Nephron (organoid): ENCODE measurements around the gene ADCY10.

Experiments used
- H3K27ac Mint-ChIP-seq, 3 experiments: 2 replicates each; pipeline ENCODE4 v1.8.0; 2020; ENCODE audit warnings: mixed read lengths in 3 of 3, mild to moderate bottlenecking in 2 of 3, moderate library complexity in 1 of 3
- H3K27me3 Mint-ChIP-seq: 2 replicates; pipeline ENCODE4 v1.8.0; 2021; ENCODE audit warnings: low read depth, mild to moderate bottlenecking, moderate library complexity, mixed read lengths
- H3K36me3 Mint-ChIP-seq: 2 replicates; pipeline ENCODE4 v1.8.0; 2020; ENCODE audit warnings: low read depth, mixed read lengths
- H3K4me1 Mint-ChIP-seq: 2 replicates; pipeline ENCODE4 v1.8.0; 2020; ENCODE audit warnings: mixed read lengths
- H3K4me3 Mint-ChIP-seq, 3 experiments: 2 replicates each; pipeline ENCODE4 v1.8.0; 2020; ENCODE audit warnings: mild to moderate bottlenecking in 3 of 3, mixed read lengths in 3 of 3, moderate library complexity in 2 of 3
- H3K9me3 Mint-ChIP-seq: 2 replicates; pipeline ENCODE4 v1.8.0; 2020; ENCODE audit warnings: mixed read lengths
- CTCF ChIP-seq, 3 experiments: fragments of 200-600 bp; sonication (generic); IDR thresholded peaks; one replicate each; pipeline ENCODE4 v1.5.0; 2021; ENCODE audit warnings: antibody characterized with exemption in 3 of 3; ENCODE audit not compliant: unreplicated experiment in 3 of 3

Gene ADCY10

GRCh38 chr1:167912294-167912693 is 1.6 kb downstream of the ADCY10 start:
- Mint-ChIP-seq H3K9me3 (peaks cover 12% of the 10 kb centered on the region), H3K27me3 (no peaks in the 10 kb centered on the region), H3K4me1 (no peaks in the 10 kb centered on the region), H3K4me3 (no peak overlapping the region), H3K36me3 (peaks cover 32% of the 10 kb centered on the region), H3K27ac (no peak overlapping the region)
- no peak for TF ChIP-seq CTCF (IDR thresholded peaks at IDR 0.05; ENCODE audit: unreplicated experiment in 3 of 3)

GRCh38 chr1:167911413-167911812 is 2.5 kb downstream of the ADCY10 start:
- Mint-ChIP-seq H3K9me3 (peaks cover 12% of the 10 kb centered on the region), H3K27me3 (no peaks in the 10 kb centered on the region), H3K36me3 (peaks cover 25% of the 10 kb centered on the region), H3K27ac (no peak overlapping the region), H3K4me3 (no peak overlapping the region), H3K4me1 (no peaks in the 10 kb centered on the region)
- TF ChIP-seq CTCF (IDR thresholded peaks at IDR 0.05; ENCODE audit: unreplicated experiment in 3 of 3) = no peak

DNA sequence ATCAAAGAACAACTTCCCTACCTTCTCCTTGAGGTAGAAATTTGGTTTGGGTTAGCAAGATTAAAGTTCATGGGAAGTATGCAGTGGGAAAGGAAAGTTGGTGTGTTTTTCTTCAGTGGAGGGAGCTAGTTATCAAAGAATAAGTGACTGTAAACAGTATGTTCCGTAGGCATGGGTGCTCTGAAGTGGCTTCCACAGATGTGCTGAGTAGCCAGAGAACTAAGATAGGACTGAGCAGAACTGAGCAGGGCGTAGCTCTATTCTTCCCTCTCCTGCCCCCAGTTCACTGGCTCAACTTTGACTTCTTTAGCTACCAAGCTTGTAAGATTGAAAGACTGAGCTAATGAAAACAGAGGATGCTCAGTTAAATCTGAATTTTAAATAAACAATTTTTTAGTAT is 3.4 kb downstream of the ADCY10 start:
- Mint-ChIP-seq H3K27me3 (no peaks in the 10 kb centered on the region), H3K27ac (peak overlapping the region in 1 of 3 experiments; percentile 12), H3K4me3 (no peak overlapping the region), H3K4me1 (peaks cover 5% of the 10 kb centered on the region), H3K9me3 (peaks cover 12% of the 10 kb centered on the region), H3K36me3 (peaks cover 17% of the 10 kb centered on the region)
- TF ChIP-seq CTCF (IDR thresholded peaks at IDR 0.05; ENCODE audit: unreplicated experiment in 3 of 3) = no peak

DNA sequence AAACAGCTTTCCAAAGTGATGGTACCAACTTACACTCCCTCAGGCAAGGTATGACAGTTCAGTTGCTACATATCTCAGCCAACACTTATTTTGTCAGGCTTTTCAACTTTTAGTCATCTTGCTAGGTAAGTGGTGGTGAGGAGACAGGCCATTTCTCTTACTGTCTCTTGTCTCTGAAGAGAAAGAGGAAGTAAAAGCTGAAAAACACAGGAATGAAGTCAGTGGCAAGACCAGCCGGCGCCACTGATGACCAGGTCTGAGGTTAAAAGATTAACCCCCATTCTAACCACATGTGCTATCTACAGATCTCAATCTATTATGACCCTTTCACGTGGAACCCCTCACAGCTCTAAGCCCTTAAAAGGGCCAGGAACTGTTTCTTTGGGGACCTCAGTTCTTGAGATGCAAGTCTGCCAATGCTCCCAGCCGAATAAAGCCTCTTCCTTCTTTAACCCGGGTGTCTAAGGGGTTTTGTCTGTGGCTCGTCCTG is 4.2 kb downstream of the ADCY10 start:
- TF ChIP-seq CTCF (IDR thresholded peaks at IDR 0.05; ENCODE audit: unreplicated experiment in 3 of 3) = no peak
- peaks cover 12% of the 10 kb centered on the region for H3K9me3 Mint-ChIP-seq
- H3K4me1 Mint-ChIP-seq = peaks cover 12% of the 10 kb centered on the region
- no peak overlapping the region for H3K27ac Mint-ChIP-seq
- peaks cover 13% of the 10 kb centered on the region for H3K36me3 Mint-ChIP-seq
- H3K27me3 Mint-ChIP-seq = no peaks in the 10 kb centered on the region
- no peak overlapping the region for H3K4me3 Mint-ChIP-seq

DNA sequence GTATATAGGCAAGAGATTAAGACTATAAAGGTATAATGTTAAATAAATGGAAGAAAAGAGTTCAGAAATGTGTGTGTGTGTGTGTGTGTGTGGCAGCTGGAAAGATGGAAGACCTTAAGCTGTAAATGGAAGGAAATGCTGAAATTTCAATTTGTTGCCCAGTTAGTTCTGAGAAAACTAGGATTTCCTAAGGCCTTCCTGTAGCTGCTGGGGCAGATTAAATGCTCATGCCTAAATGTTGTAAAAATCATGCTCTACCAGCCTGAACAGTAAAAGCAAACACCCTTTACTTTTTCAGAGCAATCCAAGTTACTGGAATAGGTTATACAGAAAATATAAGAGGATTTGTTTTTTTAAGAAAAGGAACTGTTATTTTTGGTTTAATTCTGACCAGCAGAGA is 8.3 kb downstream of the ADCY10 start:
- peak overlapping the region; percentile 43 to 79 (median 72) for H3K27ac Mint-ChIP-seq
- H3K36me3 Mint-ChIP-seq = peaks cover 4% of the 10 kb centered on the region
- no peak overlapping the region for H3K4me3 Mint-ChIP-seq
- H3K9me3 Mint-ChIP-seq = peaks cover 12% of the 10 kb centered on the region
- peaks cover 22% of the 10 kb centered on the region for H3K4me1 Mint-ChIP-seq
- TF ChIP-seq CTCF (IDR thresholded peaks at IDR 0.05; ENCODE audit: unreplicated experiment in 3 of 3) = no peak
- H3K27me3 Mint-ChIP-seq = no peaks in the 10 kb centered on the region

DNA sequence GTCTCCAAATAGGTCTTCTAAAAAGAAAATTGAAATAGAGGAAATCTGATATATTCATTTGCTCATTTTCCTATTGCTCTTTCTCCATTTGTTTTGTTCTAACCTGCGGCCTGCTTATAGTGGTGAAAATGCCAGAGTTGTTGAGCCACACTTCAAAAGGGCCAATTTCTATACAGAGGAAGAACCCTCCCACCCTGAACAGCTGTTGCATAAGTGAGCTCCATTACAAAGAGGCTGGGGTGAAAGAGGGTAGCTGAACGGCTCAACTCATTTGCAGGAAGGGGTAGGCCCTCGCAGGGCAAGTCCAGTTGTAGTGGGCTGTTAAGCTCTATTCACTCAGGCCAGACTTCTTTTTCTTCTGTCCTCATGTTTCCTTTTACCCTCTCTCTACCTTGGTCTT is 8.8 kb downstream of the ADCY10 start:
- H3K27ac Mint-ChIP-seq = peak overlapping the region; percentile 43 to 79 (median 72)
- peaks cover 3% of the 10 kb centered on the region for H3K36me3 Mint-ChIP-seq
- H3K9me3 Mint-ChIP-seq = peaks cover 9% of the 10 kb centered on the region
- TF ChIP-seq CTCF (IDR thresholded peaks at IDR 0.05; ENCODE audit: unreplicated experiment in 3 of 3) = no peak
- peaks cover 22% of the 10 kb centered on the region for H3K4me1 Mint-ChIP-seq
- no peaks in the 10 kb centered on the region for H3K27me3 Mint-ChIP-seq
- no peak overlapping the region for H3K4me3 Mint-ChIP-seq
